Mammary epithelial cell (primary cell): ENCODE measurements around the gene TRIM25.

Experiments used
- EZH2 ChIP-seq: IDR thresholded peaks from 2 replicates; pipeline ENCODE4 v1.6.1; 2012; ENCODE audit warnings: low read length, inconsistent platforms, borderline replicate concordance
- TF ChIP-seq, protein P1 (sequence below), 2 donors: IDR thresholded peaks in 1 of 2; conservative IDR thresholded peaks in 1 of 2; 2 replicates each; pipeline ENCODE4 v1.5.1; 2011 to 2012; ENCODE audit warnings: inconsistent platforms in 2 of 2, low read length in 2 of 2, mild to moderate bottlenecking in 2 of 2, control low read depth in 1 of 2, low read depth in 1 of 2; ENCODE audit not compliant: insufficient read depth in 1 of 2; ENCODE audit errors: extremely low read depth in 1 of 2

DNA sequence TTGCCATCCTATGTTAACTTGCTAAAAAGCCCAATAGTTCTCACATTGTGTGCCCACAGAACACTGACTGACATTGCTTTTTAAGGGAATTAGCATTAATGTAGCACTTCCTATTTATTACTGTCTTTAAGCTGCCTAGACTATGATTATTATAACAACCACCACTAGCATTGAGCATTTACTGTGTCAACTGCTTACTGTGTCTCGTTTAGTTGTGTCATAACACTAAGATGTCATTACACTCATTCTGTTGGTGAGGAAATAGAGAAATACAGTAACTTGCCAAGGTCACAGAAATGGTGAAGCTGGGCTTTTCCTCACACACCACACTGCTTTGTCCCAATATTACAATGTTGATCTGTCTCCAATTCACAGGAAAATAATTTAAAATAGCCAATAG lies 30.2 kb downstream of the TRIM25 start:
- TF ChIP-seq, protein P1, sequence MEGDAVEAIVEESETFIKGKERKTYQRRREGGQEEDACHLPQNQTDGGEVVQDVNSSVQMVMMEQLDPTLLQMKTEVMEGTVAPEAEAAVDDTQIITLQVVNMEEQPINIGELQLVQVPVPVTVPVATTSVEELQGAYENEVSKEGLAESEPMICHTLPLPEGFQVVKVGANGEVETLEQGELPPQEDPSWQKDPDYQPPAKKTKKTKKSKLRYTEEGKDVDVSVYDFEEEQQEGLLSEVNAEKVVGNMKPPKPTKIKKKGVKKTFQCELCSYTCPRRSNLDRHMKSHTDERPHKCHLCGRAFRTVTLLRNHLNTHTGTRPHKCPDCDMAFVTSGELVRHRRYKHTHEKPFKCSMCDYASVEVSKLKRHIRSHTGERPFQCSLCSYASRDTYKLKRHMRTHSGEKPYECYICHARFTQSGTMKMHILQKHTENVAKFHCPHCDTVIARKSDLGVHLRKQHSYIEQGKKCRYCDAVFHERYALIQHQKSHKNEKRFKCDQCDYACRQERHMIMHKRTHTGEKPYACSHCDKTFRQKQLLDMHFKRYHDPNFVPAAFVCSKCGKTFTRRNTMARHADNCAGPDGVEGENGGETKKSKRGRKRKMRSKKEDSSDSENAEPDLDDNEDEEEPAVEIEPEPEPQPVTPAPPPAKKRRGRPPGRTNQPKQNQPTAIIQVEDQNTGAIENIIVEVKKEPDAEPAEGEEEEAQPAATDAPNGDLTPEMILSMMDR (conservative IDR thresholded peaks at IDR 0.05 in 1 of 2, IDR thresholded peaks at IDR 0.05 in 1 of 2; ENCODE audit: extremely low read depth in 1 of 2, insufficient read depth in 1 of 2, low read depth in 1 of 2, low read length in 2 of 2): no peak
- TF ChIP-seq EZH2: no peak
